Measurements from ENCODE around the gene ALDH1L1. TPM values are rescaled to one million over a fixed set of nuclear protein-coding genes. Genes with fewer than 3 reads are reported as not detected.

The ALDH1L1 gene
- total and polyA plus RNA-seq, 2 experiments from 2014 or later, result 1.0 to 1.3 TPM

DNA sequence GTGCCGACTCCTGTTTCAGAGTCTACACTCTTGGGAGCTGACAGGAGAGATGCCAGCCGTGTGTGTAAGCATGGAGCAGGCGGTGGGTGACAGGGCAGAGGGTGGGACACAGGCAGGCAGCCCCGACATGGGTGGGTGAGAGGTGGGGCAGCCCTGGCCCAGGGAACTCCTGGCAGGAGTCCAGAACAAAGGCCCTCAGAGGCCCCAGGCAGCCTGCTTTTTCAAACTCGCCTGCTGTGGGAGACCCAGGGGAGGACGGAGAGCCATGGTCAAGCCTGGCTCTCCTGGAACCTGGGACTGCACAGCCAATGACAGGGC lies 67.2 kb downstream of the ALDH1L1 start (continued):
- TF ChIP-seq JUNB (IDR thresholded peaks at IDR 0.05; ENCODE audit: unreplicated experiment) (no peak), ZNF114 (CRISPR knock-in tag; IDR thresholded peaks at IDR 0.05) (no peak)
- TF ChIP-seq, protein P1, sequence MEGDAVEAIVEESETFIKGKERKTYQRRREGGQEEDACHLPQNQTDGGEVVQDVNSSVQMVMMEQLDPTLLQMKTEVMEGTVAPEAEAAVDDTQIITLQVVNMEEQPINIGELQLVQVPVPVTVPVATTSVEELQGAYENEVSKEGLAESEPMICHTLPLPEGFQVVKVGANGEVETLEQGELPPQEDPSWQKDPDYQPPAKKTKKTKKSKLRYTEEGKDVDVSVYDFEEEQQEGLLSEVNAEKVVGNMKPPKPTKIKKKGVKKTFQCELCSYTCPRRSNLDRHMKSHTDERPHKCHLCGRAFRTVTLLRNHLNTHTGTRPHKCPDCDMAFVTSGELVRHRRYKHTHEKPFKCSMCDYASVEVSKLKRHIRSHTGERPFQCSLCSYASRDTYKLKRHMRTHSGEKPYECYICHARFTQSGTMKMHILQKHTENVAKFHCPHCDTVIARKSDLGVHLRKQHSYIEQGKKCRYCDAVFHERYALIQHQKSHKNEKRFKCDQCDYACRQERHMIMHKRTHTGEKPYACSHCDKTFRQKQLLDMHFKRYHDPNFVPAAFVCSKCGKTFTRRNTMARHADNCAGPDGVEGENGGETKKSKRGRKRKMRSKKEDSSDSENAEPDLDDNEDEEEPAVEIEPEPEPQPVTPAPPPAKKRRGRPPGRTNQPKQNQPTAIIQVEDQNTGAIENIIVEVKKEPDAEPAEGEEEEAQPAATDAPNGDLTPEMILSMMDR (conservative IDR thresholded peaks at IDR 0.05; ENCODE audit: low read depth in 2 of 2), result no peak
- TF ChIP-seq, protein P2, sequence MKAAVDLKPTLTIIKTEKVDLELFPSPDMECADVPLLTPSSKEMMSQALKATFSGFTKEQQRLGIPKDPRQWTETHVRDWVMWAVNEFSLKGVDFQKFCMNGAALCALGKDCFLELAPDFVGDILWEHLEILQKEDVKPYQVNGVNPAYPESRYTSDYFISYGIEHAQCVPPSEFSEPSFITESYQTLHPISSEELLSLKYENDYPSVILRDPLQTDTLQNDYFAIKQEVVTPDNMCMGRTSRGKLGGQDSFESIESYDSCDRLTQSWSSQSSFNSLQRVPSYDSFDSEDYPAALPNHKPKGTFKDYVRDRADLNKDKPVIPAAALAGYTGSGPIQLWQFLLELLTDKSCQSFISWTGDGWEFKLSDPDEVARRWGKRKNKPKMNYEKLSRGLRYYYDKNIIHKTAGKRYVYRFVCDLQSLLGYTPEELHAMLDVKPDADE (IDR thresholded peaks at IDR 0.05), result no peak

DNA sequence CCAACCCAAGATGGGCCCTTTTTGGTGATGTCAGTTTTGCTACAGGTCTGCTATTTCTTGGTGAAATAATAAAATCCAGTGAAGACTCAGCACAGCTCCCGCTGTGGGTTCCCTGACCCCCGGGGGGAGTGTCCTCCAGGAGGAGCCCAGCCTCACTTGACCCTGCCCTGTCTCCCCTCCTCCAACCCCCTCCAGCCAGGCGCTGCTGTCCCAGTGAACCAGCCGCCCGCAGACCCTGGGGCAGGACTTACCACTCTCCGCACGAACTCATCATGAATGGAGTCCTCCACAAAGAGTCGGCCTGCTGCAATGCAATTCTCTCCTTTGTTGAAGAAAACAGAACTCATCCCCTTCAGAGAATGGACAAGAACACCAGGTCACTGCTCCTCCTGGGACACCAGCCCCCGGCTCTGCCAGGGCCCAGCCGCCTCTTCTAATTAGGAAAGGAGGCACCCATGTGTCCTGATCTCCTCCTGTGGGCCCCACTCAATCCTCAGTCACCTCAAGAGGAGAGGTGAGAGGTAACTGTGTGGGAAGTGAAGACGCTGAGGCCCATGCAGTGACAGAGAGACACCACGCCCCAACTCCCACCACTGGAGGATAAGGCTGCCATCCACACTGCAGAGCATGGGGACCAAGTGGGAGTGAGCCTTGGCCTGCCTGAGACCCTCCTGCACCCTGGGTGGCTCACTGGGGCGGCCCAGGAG lies 67.7 kb downstream of the ALDH1L1 start:
- no peak overlapping the region for H3K4me3 Mint-ChIP-seq
- Histone ChIP-seq H3K4me2 (no peak overlapping the region), H3F3A (replicated peaks; ENCODE audit: low read depth) (no peaks in the 10 kb centered on the region), H3K27me3 (ENCODE audit: insufficient read depth) (no peaks in the 10 kb centered on the region), H3K4me3 (no peak overlapping the region), H3K4me1 (ENCODE audit: insufficient read depth) (no peaks in the 10 kb centered on the region), H3K36me3 (ENCODE audit: insufficient read depth) (no peaks in the 10 kb centered on the region), H2AFZ (no peak overlapping the region), H3K27ac (ENCODE audit: low read depth) (no peak overlapping the region), H3K79me2 (replicated peaks; ENCODE audit: insufficient read depth) (no peaks in the 10 kb centered on the region), H4K20me1 (replicated peaks; ENCODE audit: insufficient read depth) (no peaks in the 10 kb centered on the region), H3K9me2 (ENCODE audit: insufficient read depth) (no peaks in the 10 kb centered on the region)
- no peak for DNase-seq (ENCODE audit: low spot score)
- H3K36me3 Mint-ChIP-seq (ENCODE audit: low read depth), result no peaks in the 10 kb centered on the region
- peaks cover 5% of the 10 kb centered on the region for H3K27me3 Mint-ChIP-seq (ENCODE audit: insufficient read depth, low read depth, poor library complexity)
- no peaks in the 10 kb centered on the region for H3K9me3 Mint-ChIP-seq
- no peak for ATAC-seq
- no peak overlapping the region for H3K27ac Mint-ChIP-seq
- no peaks in the 10 kb centered on the region for H3K4me1 Mint-ChIP-seq
- TF ChIP-seq CREB1 (CRISPR knock-in tag; IDR thresholded peaks at IDR 0.05; ENCODE audit: low read depth) (no peak), ZNF114 (CRISPR knock-in tag; IDR thresholded peaks at IDR 0.05) (no peak), EZH2 (IDR thresholded peaks at IDR 0.05; ENCODE audit: low read depth, unreplicated experiment) (no peak), ZNF331 (CRISPR knock-in tag; IDR thresholded peaks at IDR 0.05; ENCODE audit: low read depth) (no peak), NANOG (IDR thresholded peaks at IDR 0.05; ENCODE audit: borderline replicate concordance) (no peak), EZH2phosphoT487 (IDR thresholded peaks at IDR 0.05; ENCODE audit: unreplicated experiment) (no peak), STAT1 (IDR thresholded peaks at IDR 0.05; ENCODE audit: unreplicated experiment) (no peak)
- TF ChIP-seq, protein P3, sequence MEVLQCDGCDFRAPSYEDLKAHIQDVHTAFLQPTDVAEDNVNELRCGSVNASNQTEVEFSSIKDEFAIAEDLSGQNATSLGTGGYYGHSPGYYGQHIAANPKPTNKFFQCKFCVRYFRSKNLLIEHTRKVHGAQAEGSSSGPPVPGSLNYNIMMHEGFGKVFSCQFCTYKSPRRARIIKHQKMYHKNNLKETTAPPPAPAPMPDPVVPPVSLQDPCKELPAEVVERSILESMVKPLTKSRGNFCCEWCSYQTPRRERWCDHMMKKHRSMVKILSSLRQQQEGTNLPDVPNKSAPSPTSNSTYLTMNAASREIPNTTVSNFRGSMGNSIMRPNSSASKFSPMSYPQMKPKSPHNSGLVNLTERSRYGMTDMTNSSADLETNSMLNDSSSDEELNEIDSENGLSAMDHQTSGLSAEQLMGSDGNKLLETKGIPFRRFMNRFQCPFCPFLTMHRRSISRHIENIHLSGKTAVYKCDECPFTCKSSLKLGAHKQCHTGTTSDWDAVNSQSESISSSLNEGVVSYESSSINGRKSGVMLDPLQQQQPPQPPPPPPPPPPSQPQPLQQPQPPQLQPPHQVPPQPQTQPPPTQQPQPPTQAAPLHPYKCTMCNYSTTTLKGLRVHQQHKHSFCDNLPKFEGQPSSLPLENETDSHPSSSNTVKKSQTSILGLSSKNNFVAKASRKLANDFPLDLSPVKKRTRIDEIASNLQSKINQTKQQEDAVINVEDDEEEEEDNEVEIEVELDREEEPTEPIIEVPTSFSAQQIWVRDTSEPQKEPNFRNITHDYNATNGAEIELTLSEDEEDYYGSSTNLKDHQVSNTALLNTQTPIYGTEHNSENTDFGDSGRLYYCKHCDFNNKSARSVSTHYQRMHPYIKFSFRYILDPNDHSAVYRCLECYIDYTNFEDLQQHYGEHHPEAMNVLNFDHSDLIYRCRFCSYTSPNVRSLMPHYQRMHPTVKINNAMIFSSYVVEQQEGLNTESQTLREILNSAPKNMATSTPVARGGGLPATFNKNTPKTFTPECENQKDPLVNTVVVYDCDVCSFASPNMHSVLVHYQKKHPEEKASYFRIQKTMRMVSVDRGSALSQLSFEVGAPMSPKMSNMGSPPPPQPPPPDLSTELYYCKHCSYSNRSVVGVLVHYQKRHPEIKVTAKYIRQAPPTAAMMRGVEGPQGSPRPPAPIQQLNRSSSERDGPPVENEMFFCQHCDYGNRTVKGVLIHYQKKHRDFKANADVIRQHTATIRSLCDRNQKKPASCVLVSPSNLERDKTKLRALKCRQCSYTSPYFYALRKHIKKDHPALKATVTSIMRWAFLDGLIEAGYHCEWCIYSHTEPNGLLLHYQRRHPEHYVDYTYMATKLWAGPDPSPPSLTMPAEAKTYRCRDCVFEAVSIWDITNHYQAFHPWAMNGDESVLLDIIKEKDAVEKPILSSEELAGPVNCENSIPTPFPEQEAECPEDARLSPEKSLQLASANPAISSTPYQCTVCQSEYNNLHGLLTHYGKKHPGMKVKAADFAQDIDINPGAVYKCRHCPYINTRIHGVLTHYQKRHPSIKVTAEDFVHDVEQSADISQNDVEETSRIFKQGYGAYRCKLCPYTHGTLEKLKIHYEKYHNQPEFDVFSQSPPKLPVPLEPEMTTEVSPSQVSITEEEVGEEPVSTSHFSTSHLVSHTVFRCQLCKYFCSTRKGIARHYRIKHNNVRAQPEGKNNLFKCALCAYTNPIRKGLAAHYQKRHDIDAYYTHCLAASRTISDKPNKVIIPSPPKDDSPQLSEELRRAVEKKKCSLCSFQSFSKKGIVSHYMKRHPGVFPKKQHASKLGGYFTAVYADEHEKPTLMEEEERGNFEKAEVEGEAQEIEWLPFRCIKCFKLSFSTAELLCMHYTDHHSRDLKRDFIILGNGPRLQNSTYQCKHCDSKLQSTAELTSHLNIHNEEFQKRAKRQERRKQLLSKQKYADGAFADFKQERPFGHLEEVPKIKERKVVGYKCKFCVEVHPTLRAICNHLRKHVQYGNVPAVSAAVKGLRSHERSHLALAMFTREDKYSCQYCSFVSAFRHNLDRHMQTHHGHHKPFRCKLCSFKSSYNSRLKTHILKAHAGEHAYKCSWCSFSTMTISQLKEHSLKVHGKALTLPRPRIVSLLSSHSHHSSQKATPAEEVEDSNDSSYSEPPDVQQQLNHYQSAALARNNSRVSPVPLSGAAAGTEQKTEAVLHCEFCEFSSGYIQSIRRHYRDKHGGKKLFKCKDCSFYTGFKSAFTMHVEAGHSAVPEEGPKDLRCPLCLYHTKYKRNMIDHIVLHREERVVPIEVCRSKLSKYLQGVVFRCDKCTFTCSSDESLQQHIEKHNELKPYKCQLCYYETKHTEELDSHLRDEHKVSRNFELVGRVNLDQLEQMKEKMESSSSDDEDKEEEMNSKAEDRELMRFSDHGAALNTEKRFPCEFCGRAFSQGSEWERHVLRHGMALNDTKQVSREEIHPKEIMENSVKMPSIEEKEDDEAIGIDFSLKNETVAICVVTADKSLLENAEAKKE (CRISPR knock-in tag; IDR thresholded peaks at IDR 0.05), result no peak
- TF ChIP-seq, protein P2 (IDR thresholded peaks at IDR 0.05), result no peak
- TF ChIP-seq, protein P1 (conservative IDR thresholded peaks at IDR 0.05; ENCODE audit: low read depth in 2 of 2), result no peak
